H9 (cell line): ENCODE data around the gene FAM111B. TPM values are rescaled to one million over a fixed set of nuclear protein-coding genes. Genes with fewer than 3 reads are reported as not detected.
A peak's percentile ranks its signal among the peaks of the same experiment; 100 is the strongest.

ENCODE experiments used
- DNase-seq: peaks from one replicate; pipeline ENCODE4 v3.0.0-alpha.2; 2017
- H2AFZ ChIP-seq: one replicate; pipeline ENCODE4 v1.6.1; 2013; ENCODE audit warnings: mild to moderate bottlenecking, low read length, control low read depth, moderate library complexity
- H2AK5ac ChIP-seq: 2 replicates; pipeline ENCODE4 v1.6.1; 2013; ENCODE audit warnings: low read length, control low read depth, mixed read lengths; ENCODE audit not compliant: insufficient read length
- H2BK120ac ChIP-seq: one replicate; pipeline ENCODE4 v1.6.1; 2013; ENCODE audit warnings: low read depth, mild to moderate bottlenecking, low read length, control low read depth, inconsistent platforms; ENCODE audit not compliant: poor library complexity, severe bottlenecking
- H2BK12ac ChIP-seq: 2 replicates; pipeline ENCODE4 v1.6.1; 2013; ENCODE audit warnings: low read length, control low read depth, mixed read lengths, low read depth; ENCODE audit not compliant: insufficient read length
- H2BK15ac ChIP-seq: 2 replicates; pipeline ENCODE4 v1.6.1; 2013; ENCODE audit warnings: low read depth, low read length, control low read depth
- H2BK20ac ChIP-seq: one replicate; pipeline ENCODE4 v1.6.1; 2013; ENCODE audit warnings: low read depth, mild to moderate bottlenecking, low read length, control low read depth, inconsistent platforms; ENCODE audit not compliant: poor library complexity, severe bottlenecking
- H2BK5ac ChIP-seq: 2 replicates; pipeline ENCODE4 v1.6.1; 2013; ENCODE audit warnings: low read length, control low read depth, mixed read lengths; ENCODE audit not compliant: insufficient read length
- H3K14ac ChIP-seq: 2 replicates; pipeline ENCODE4 v1.6.1; 2013; ENCODE audit warnings: low read length, control low read depth; ENCODE audit not compliant: insufficient read depth
- H3K18ac ChIP-seq: 2 replicates; pipeline ENCODE4 v1.6.1; 2013; ENCODE audit warnings: low read depth, mild to moderate bottlenecking, mixed read lengths, low read length, control low read depth; ENCODE audit not compliant: insufficient read length
- H3K23ac ChIP-seq: 2 replicates; pipeline ENCODE4 v1.6.1; 2013; ENCODE audit warnings: low read length, control low read depth, mixed read lengths, low read depth; ENCODE audit not compliant: insufficient read length
- H3K23me2 ChIP-seq: 2 replicates; pipeline ENCODE4 v1.6.1; 2013; ENCODE audit warnings: low read depth, mild to moderate bottlenecking, mixed read lengths, low read length, control low read depth; ENCODE audit not compliant: insufficient read length, poor library complexity, severe bottlenecking
- H3K27ac ChIP-seq: 2 replicates; pipeline ENCODE4 v1.5.1; 2013; ENCODE audit warnings: low read length, control low read depth, mixed read lengths, low read depth; ENCODE audit not compliant: insufficient read length
- H3K27me3 ChIP-seq: 2 replicates; pipeline ENCODE4 v1.6.1; 2013; ENCODE audit warnings: low read length, control low read depth, inconsistent platforms; ENCODE audit not compliant: insufficient read depth
- H3K4ac ChIP-seq: 2 replicates; pipeline ENCODE4 v1.6.1; 2013; ENCODE audit warnings: low read depth, mild to moderate bottlenecking, control low read depth, inconsistent platforms, low read length, moderate library complexity
- H3K4me1 ChIP-seq: 2 replicates; pipeline ENCODE4 v1.6.1; 2013; ENCODE audit warnings: low read length, control low read depth, inconsistent platforms; ENCODE audit not compliant: insufficient read depth
- H3K4me2 ChIP-seq: 2 replicates; pipeline ENCODE4 v1.6.1; 2013; ENCODE audit warnings: low read length, control low read depth, mixed read lengths; ENCODE audit not compliant: insufficient read length, insufficient read depth
- H3K56ac ChIP-seq: 2 replicates; pipeline ENCODE4 v1.6.1; 2013; ENCODE audit warnings: low read depth, mild to moderate bottlenecking, mixed read lengths, low read length, control low read depth; ENCODE audit not compliant: insufficient read length
- H3K79me1 ChIP-seq: 2 replicates; pipeline ENCODE4 v1.6.1; 2013; ENCODE audit warnings: low read depth, mild to moderate bottlenecking, moderate library complexity, low read length, control low read depth, inconsistent platforms; ENCODE audit not compliant: insufficient read depth, poor library complexity, severe bottlenecking
- H3K79me2 ChIP-seq: 2 replicates; pipeline ENCODE4 v1.6.1; 2013; ENCODE audit warnings: low read length, control low read depth, inconsistent platforms; ENCODE audit not compliant: insufficient read depth
- H3K9ac ChIP-seq: 2 replicates; pipeline ENCODE4 v1.6.1; 2013; ENCODE audit warnings: low read length, control low read depth, mixed read lengths; ENCODE audit not compliant: insufficient read length; ENCODE audit errors: extremely low read depth
- H3K9me3 ChIP-seq: one replicate; pipeline ENCODE4 v1.6.1; 2013; ENCODE audit warnings: low read depth, low read length, inconsistent platforms; ENCODE audit not compliant: control insufficient read depth
- H3T11ph ChIP-seq: one replicate; pipeline ENCODE4 v1.6.1; 2013; ENCODE audit warnings: mild to moderate bottlenecking, low read length, control low read depth, inconsistent platforms
- H4K20me1 ChIP-seq: one replicate; pipeline ENCODE4 v1.6.1; 2013; ENCODE audit not compliant: control insufficient read depth, insufficient read length, insufficient read depth
- H4K5ac ChIP-seq: 2 replicates; pipeline ENCODE4 v1.6.1; 2013; ENCODE audit warnings: low read depth, mild to moderate bottlenecking, mixed read lengths, low read length, control low read depth; ENCODE audit not compliant: insufficient read length
- H4K8ac ChIP-seq: replicated peaks from 2 replicates; pipeline ENCODE4 v1.6.1; 2013; ENCODE audit warnings: low read length, control low read depth, mixed read lengths, low read depth; ENCODE audit not compliant: insufficient read length
- H4K91ac ChIP-seq: 2 replicates; pipeline ENCODE4 v1.6.1; 2013; ENCODE audit warnings: low read depth, mild to moderate bottlenecking, moderate library complexity, mixed read lengths, low read length, control low read depth; ENCODE audit not compliant: insufficient read length
- H3K27ac Mint-ChIP-seq, 3 experiments: 2 replicates in 2 of 3; 3 replicates in 1 of 3; pipeline ENCODE4 v1.8.0; 2020 to 2021; ENCODE audit warnings: mixed read lengths in 3 of 3, mild to moderate bottlenecking in 1 of 3, moderate library complexity in 1 of 3
- H3K27me3 Mint-ChIP-seq: 2 replicates; pipeline ENCODE4 v1.8.0; 2021; ENCODE audit warnings: low read depth, mild to moderate bottlenecking, moderate library complexity, mixed read lengths
- H3K36me3 Mint-ChIP-seq, 3 experiments: 2 replicates in 2 of 3; 3 replicates in 1 of 3; pipeline ENCODE4 v1.8.0; 2020 to 2021; ENCODE audit warnings: low read depth in 3 of 3, mixed read lengths in 3 of 3; ENCODE audit not compliant: insufficient read depth in 1 of 3
- H3K4me1 Mint-ChIP-seq, 2 experiments: 2 replicates each; pipeline ENCODE4 v1.8.0; 2020; ENCODE audit warnings: mixed read lengths in 2 of 2
- H3K4me3 Mint-ChIP-seq, 2 experiments: 2 replicates in 1 of 2; 3 replicates in 1 of 2; pipeline ENCODE4 v1.8.0; 2020 to 2021; ENCODE audit warnings: mild to moderate bottlenecking in 2 of 2, mixed read lengths in 2 of 2, moderate library complexity in 1 of 2
- H3K9me3 Mint-ChIP-seq, 2 experiments: 2 replicates in 1 of 2; 3 replicates in 1 of 2; pipeline ENCODE4 v1.8.0; 2020; ENCODE audit warnings: mild to moderate bottlenecking in 2 of 2, mixed read lengths in 2 of 2, moderate library complexity in 1 of 2
- CTCF ChIP-seq: fragments of 200-600 bp; sonication (generic); conservative IDR thresholded peaks from 3 replicates; pipeline ENCODE4 v1.8.0; 2021; ENCODE audit warnings: antibody characterized with exemption, mild to moderate bottlenecking
- WGBS: extraction: QIAGEN DNeasy Blood & Tissue Kit; methylation state at CpG from one replicate; pipeline ENCODE4 v1.1.7; 2013; ENCODE audit warnings: missing lambda C conversion rate, low lambda C conversion rate, mixed read lengths; ENCODE audit not compliant: insufficient read length; ENCODE audit errors: extremely low coverage; 5-methylcytosine and 5-hydroxymethylcytosine counted together
- total RNA-seq: library from RNA; stranded (reverse); gene quantifications from 2 replicates; pipeline ENCODE4 v1.2.1, GENCODE V29; 2021

The FAM111B gene
- total RNA-seq, 1 experiment from 2014 or later, result 35.0 TPM

GRCh38 chr11:59172345-59173079 lies 65.5 kb downstream of the FAM111B start:
- Histone ChIP-seq H3K27me3 (no peaks in the 10 kb centered on the region), H3K56ac (no peak overlapping the region), H4K8ac (no peak overlapping the region), H3K79me2 (no peaks in the 10 kb centered on the region; the same call in 1 of the 2 replicates), H3K18ac (no peak overlapping the region), H2BK15ac (no peak overlapping the region), H2BK120ac (no peak overlapping the region), H3K23ac (no peak overlapping the region), H4K5ac (no peak overlapping the region), H3T11ph (no peak overlapping the region), H4K20me1 (no peaks in the 10 kb centered on the region), H4K91ac (no peak overlapping the region), H3K4me2 (peak overlapping the region; percentile 79), H2AFZ (no peak overlapping the region), H3K4ac (no peak overlapping the region), H3K9ac (no peak overlapping the region), H2BK12ac (no peak overlapping the region), H2BK5ac (no peak overlapping the region), H2BK20ac (no peak overlapping the region), H3K9me3 (no peaks in the 10 kb centered on the region), H3K79me1 (no peaks in the 10 kb centered on the region), H3K23me2 (peaks cover 18% of the 10 kb centered on the region), H3K27ac (no peak overlapping the region), H3K14ac (no peak overlapping the region), H2AK5ac (no peak overlapping the region), H3K4me1 (peaks cover 3% of the 10 kb centered on the region)
- Mint-ChIP-seq H3K27me3 (peaks cover 2% of the 10 kb centered on the region), H3K9me3 (0 out of 5 replicates have a peak, but pooled peaks cover 0 to 2% of the 10 kb centered on the region in 2 experiments), H3K4me3 (peak overlapping the region in 1 of 2 experiments; percentile 94), H3K36me3 (peaks cover 5 to 9% (median 6%) of the 10 kb centered on the region in 3 experiments; a peak in 5 of 7 replicates), H3K4me1 (peaks cover 30 to 37% of the 10 kb centered on the region in 2 experiments), H3K27ac (peak overlapping the region in 1 of 3 experiments; percentile 79; a peak in 1 of 7 replicates)
- DNase-seq, result peak; percentile 66
- TF ChIP-seq CTCF, result no peak
- no CpG with 5 or more reads among the region's 70 CpGs for WGBS
